A549 treated with CORT108297 at 1 μM for 4 hours (cell line): ENCODE results near the gene RIC8A. TPM values are rescaled to one million over a fixed set of nuclear protein-coding genes. Genes with fewer than 3 reads are reported as not detected.

Source experiments
- total RNA-seq: library from RNA; stranded (reverse); fragments of 200-300 nt; extraction: Qiagen RNA extraction; gene quantifications from 5 replicates; pipeline ENCODE4 v1.2.3, GENCODE V29; 2022

RIC8A gene
- 116 to 126 TPM (median 121 TPM) in 5 replicates for total RNA-seq

GRCh38 chr11:207208-207862 is at the start of gene RIC8A, which contains the start of gene BET1L:
TSS of gene RIC8A (plus strand) at chr11:207708. CDS start at chr11:208855, 1,147 bp downstream.
TSS of gene BET1L (minus strand) at chr11:207399. CDS start at chr11:207321, 78 bp downstream.

GRCh38 chr11:192674-193128 is 14.8 kb upstream of the RIC8A start, which contains the start of gene SCGB1C1:
TSS of gene SCGB1C1 (plus strand) at chr11:193078. CDS start at chr11:193100, 22 bp downstream.

GRCh38 chr11:235997-236773 is 28.7 kb downstream of the RIC8A start, which contains the start of gene SIRT3:
TSS of gene SIRT3 (minus strand) at chr11:236342. CDS start at chr11:236328, 14 bp downstream.

GRCh38 chr11:236774-237767 is 29.6 kb downstream of the RIC8A start, which contains the start of gene PSMD13:
TSS of gene PSMD13 (plus strand) at chr11:236976. CDS start at chr11:237050, 74 bp downstream.

Other genes with a start within 250 kb of the RIC8A start
- not detected in 5 replicates for gene SCGB1C1, start 14.6 kb upstream of the RIC8A start, total RNA-seq
- 38.1 to 49.8 TPM (median 48.0 TPM) in 5 replicates for gene BET1L, start 309 bp upstream of the RIC8A start, total RNA-seq
- gene SIRT3, start 28.6 kb downstream of the RIC8A start, total RNA-seq, result 14.4 to 22.0 TPM (median 20.6 TPM) in 5 replicates
- gene PSMD13, start 29.3 kb downstream of the RIC8A start, total RNA-seq, result 168 to 196 TPM (median 173 TPM) in 5 replicates
- gene NLRP6, start 70.7 kb downstream of the RIC8A start, total RNA-seq, result not detected in 5 replicates
- 7.1 to 15.7 TPM (median 12.5 TPM) in 5 replicates for gene PGGHG, start 81.4 kb downstream of the RIC8A start, total RNA-seq
- gene IFITM5, start 91.8 kb downstream of the RIC8A start, total RNA-seq, result not detected in 5 replicates
- gene IFITM2, start 100.1 kb downstream of the RIC8A start, total RNA-seq, result 59.0 to 71.7 TPM (median 65.6 TPM) in 5 replicates
- 0.22 to 0.64 TPM (median 0.39 TPM) in 5 replicates for gene IFITM1, start 106.3 kb downstream of the RIC8A start, total RNA-seq
- 18.8 to 35.6 TPM (median 29.9 TPM) in 5 replicates for gene IFITM3, start 113.2 kb downstream of the RIC8A start, total RNA-seq
- 11.1 to 25.3 TPM (median 20.4 TPM) in 5 replicates for gene B4GALNT4, start 161.8 kb downstream of the RIC8A start, total RNA-seq
- 26.3 to 41.8 TPM (median 39.9 TPM) in 5 replicates for gene PKP3, start 186.5 kb downstream of the RIC8A start, total RNA-seq
- gene SIGIRR, start 207.3 kb downstream of the RIC8A start, total RNA-seq, result 55.4 to 103 TPM (median 98.4 TPM) in 5 replicates
- 0.55 to 1.8 TPM (median 1.0 TPM) in 5 replicates for gene ANO9, start 234.3 kb downstream of the RIC8A start, total RNA-seq
- 35.2 to 48.7 TPM (median 46.0 TPM) in 5 replicates for gene PTDSS2, start 242.6 kb downstream of the RIC8A start, total RNA-seq